ENCODE measurements around the gene CIROP. TPM values are rescaled to one million over a fixed set of nuclear protein-coding genes. Genes with fewer than 3 reads are reported as not detected.

Gene CIROP
- total RNA-seq, 1 experiment from 2014 or later, result not detected

GRCh38 chr14:23151342-23151741 lies 46.6 kb upstream of the CIROP start:
- ChIA-PET CTCF (interaction anchor here (0.6 kb wide), 1 partner anchor 48 kb away, joined by 9 read pairs; no protein-coding TSS in a partner anchor), POLR2A (ENCODE audit: unreplicated experiment) (no interaction called here)
- no peaks in the 10 kb centered on the region for H4K20me1 ChIP-seq (ENCODE audit: insufficient read depth)
- H3K4me2 ChIP-seq, result no peak overlapping the region
- H3K36me3 ChIP-seq (ENCODE audit: low read depth), result no peaks in the 10 kb centered on the region
- H3F3A ChIP-seq (ENCODE audit: insufficient read depth, low read depth), result no peaks in the 10 kb centered on the region; the same call in 1 of the 2 replicates
- H3K4me1 ChIP-seq (replicated peaks; ENCODE audit: insufficient read depth), result peaks cover 12% of the 10 kb centered on the region
- BruUV-seq (replicated peaks), result no TSS peak
- H3K4me3 ChIP-seq, result no peak overlapping the region
- no peak overlapping the region for H2AFZ ChIP-seq
- no peaks in the 10 kb centered on the region for H3K9me3 ChIP-seq (ENCODE audit: insufficient read depth, low read depth)
- TF ChIP-seq CTCF (conservative IDR thresholded peaks at IDR 0.05) (no peak), EZH2 (IDR thresholded peaks at IDR 0.05; ENCODE audit: low read depth) (no peak)
- intact Hi-C loops (cut with micrococcal nuclease; ENCODE audit: unreplicated experiment), result no loop called here
- no peak for DNase-seq
- no peak overlapping the region for H3K27ac ChIP-seq
- H3K79me2 ChIP-seq (ENCODE audit: low read depth), result no peaks in the 10 kb centered on the region
- H3K27me3 ChIP-seq (ENCODE audit: insufficient read depth, low read depth), result no peaks in the 10 kb centered on the region
- H3K9me2 ChIP-seq (ENCODE audit: insufficient read depth), result no peaks in the 10 kb centered on the region

DNA sequence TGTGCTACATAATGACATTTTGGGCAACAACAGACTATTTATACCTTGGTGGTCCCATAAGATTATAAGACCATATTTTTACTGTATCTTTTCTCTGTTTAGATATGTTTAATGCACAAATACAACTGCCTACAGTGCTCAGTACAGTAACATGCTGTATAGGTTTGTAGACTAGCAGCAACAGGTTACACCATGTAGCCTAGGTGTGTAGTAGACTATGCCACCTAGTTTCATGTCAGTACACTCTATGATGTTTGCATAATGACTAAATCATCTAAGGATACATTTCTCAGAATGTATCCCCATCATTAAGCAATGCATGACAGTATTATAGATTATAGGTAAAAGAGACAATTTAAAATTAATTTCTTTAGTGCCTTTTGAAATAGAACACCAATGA lies 45.0 kb upstream of the CIROP start:
- peak in 1 of 2 experiments; percentile 44 for DNase-seq
- H3K36me3 ChIP-seq (ENCODE audit: low read depth), result no peaks in the 10 kb centered on the region
- no peak overlapping the region for H2AFZ ChIP-seq
- BruUV-seq (replicated peaks), result no TSS peak
- POLR2A ChIA-PET (ENCODE audit: unreplicated experiment), result no interaction called here
- TF ChIP-seq CTCF (conservative IDR thresholded peaks at IDR 0.05) (no peak), EZH2 (IDR thresholded peaks at IDR 0.05; ENCODE audit: low read depth) (no peak)
- CTCF ChIA-PET, result no interaction called here
- H3K79me2 ChIP-seq (ENCODE audit: low read depth), result no peaks in the 10 kb centered on the region
- intact Hi-C loops (cut with micrococcal nuclease; ENCODE audit: unreplicated experiment), result no loop called here
- peaks cover 5% of the 10 kb centered on the region; the same call in 1 of the 2 replicates for H3F3A ChIP-seq (ENCODE audit: insufficient read depth, low read depth)
- H3K27me3 ChIP-seq (ENCODE audit: insufficient read depth, low read depth), result no peaks in the 10 kb centered on the region
- H3K4me3 ChIP-seq, result no peak overlapping the region
- 0 out of 2 replicates have a peak overlapping the region, but pooled peaks have one; percentile 10 for H3K4me2 ChIP-seq
- no peaks in the 10 kb centered on the region for H3K9me3 ChIP-seq (ENCODE audit: insufficient read depth, low read depth)
- H4K20me1 ChIP-seq (ENCODE audit: insufficient read depth), result no peaks in the 10 kb centered on the region
- H3K9me2 ChIP-seq (ENCODE audit: insufficient read depth), result no peaks in the 10 kb centered on the region
- peaks cover 22% of the 10 kb centered on the region for H3K4me1 ChIP-seq (replicated peaks; ENCODE audit: insufficient read depth)
- no peak overlapping the region for H3K27ac ChIP-seq

GRCh38 chr14:23148591-23149249 lies 43.9 kb upstream of the CIROP start:
- ChIA-PET CTCF (interaction anchor here (0.5 kb wide), 1 partner anchor 31 kb away, joined by 4 read pairs; no protein-coding TSS in a partner anchor), POLR2A (ENCODE audit: unreplicated experiment) (no interaction called here)
- Histone ChIP-seq H3K4me3 (no peak overlapping the region), H3K27ac (no peak overlapping the region), H3K9me2 (ENCODE audit: insufficient read depth) (no peaks in the 10 kb centered on the region), H3K36me3 (ENCODE audit: low read depth) (no peaks in the 10 kb centered on the region), H3K9me3 (ENCODE audit: insufficient read depth, low read depth) (no peaks in the 10 kb centered on the region), H3K4me2 (no peak overlapping the region), H3K27me3 (ENCODE audit: insufficient read depth, low read depth) (no peaks in the 10 kb centered on the region), H3F3A (ENCODE audit: insufficient read depth, low read depth) (peaks cover 5% of the 10 kb centered on the region; the same call in 1 of the 2 replicates), H3K79me2 (ENCODE audit: low read depth) (no peaks in the 10 kb centered on the region), H3K4me1 (replicated peaks; ENCODE audit: insufficient read depth) (peaks cover 22% of the 10 kb centered on the region), H2AFZ (no peak overlapping the region), H4K20me1 (ENCODE audit: insufficient read depth) (no peaks in the 10 kb centered on the region)
- no peak for DNase-seq
- intact Hi-C loops (cut with micrococcal nuclease; ENCODE audit: unreplicated experiment), result no loop called here
- BruUV-seq (replicated peaks), result no TSS peak
- TF ChIP-seq EZH2 (IDR thresholded peaks at IDR 0.05; ENCODE audit: low read depth) (no peak), CTCF (conservative IDR thresholded peaks at IDR 0.05) (no peak)
